Measurements from ENCODE around the gene PRKAA2. TPM values are rescaled to one million over a fixed set of nuclear protein-coding genes. Genes with fewer than 3 reads are reported as not detected.

The PRKAA2 gene
- total and polyA plus RNA-seq, 7 experiments from 2014 or later = not detected

Other genes with a start within 250 kb of the PRKAA2 start
- gene PLPP3, start 65.8 kb upstream of the PRKAA2 start, total RNA-seq = under 1 TPM in 2 of 5 experiments, not detected in 3; 0.16 to 0.30 TPM
- gene PLPP3, start 65.8 kb upstream of the PRKAA2 start, polyA plus RNA-seq = not detected
- gene FYB2, start 174.1 kb downstream of the PRKAA2 start, total RNA-seq = not detected
- gene FYB2, start 174.1 kb downstream of the PRKAA2 start, polyA plus RNA-seq = not detected
- not detected for gene C8A, start 209.5 kb downstream of the PRKAA2 start, total RNA-seq
- not detected for gene C8A, start 209.5 kb downstream of the PRKAA2 start, polyA plus RNA-seq

Data from naive thymus-derived CD4-positive, alpha-beta T cell (primary cell).